Sigmoid colon (tissue), 7 donors: ENCODE data around the gene HOXC9. TPM values are rescaled to one million over a fixed set of nuclear protein-coding genes. Genes with fewer than 3 reads are reported as not detected.

Experiments used
- DNase-seq: peaks from one replicate; pipeline ENCODE4 v3.0.0-alpha.2; 2019
- H3K27ac ChIP-seq, 4 donors: fragments of 200-600 bp; sonication (generic); one replicate each; pipeline ENCODE4 v1.5.1; 2016 to 2019; ENCODE audit warnings: mild to moderate bottlenecking in 1 of 4
- H3K27me3 ChIP-seq, 3 donors: fragments of 200-600 bp; sonication (generic); one replicate each; pipeline ENCODE4 v1.5.1; 2019; ENCODE audit warnings: mild to moderate bottlenecking in 1 of 3
- H3K36me3 ChIP-seq, 4 donors: fragments of 200-600 bp; sonication (generic); one replicate each; pipeline ENCODE4 v1.5.1; 2016 to 2019
- H3K4me1 ChIP-seq, 4 donors: fragments of 200-600 bp; sonication (generic); one replicate each; pipeline ENCODE4 v1.5.1; 2017 to 2019
- H3K4me3 ChIP-seq, 4 donors: fragments of 200-600 bp; sonication (generic); one replicate each; pipeline ENCODE4 v1.5.1; 2017 to 2019; ENCODE audit warnings: mild to moderate bottlenecking in 2 of 4, moderate library complexity in 1 of 4
- H3K9me3 ChIP-seq, 4 donors: fragments of 200-600 bp in 3 of 4; sonication (generic) in 3 of 4; one replicate each; pipeline versions ENCODE4 v1.5.1 to v1.6.1; 2013 to 2019
- EP300 ChIP-seq, 4 donors: sonication (generic); formaldehyde crosslinking; IDR thresholded peaks; one replicate each; pipeline ENCODE4 v1.6.1; 2017; ENCODE audit warnings: antibody characterized with exemption in 4 of 4
- POLR2A ChIP-seq, 2 donors: fragments of 450-650 bp; IDR thresholded peaks; one replicate each; pipeline ENCODE4 v1.6.1; 2016; ENCODE audit warnings: antibody characterized with exemption in 2 of 2, mild to moderate bottlenecking in 2 of 2, moderate library complexity in 2 of 2
- POLR2AphosphoS5 ChIP-seq, 4 donors: sonication (generic); formaldehyde crosslinking; IDR thresholded peaks; one replicate each; pipeline ENCODE4 v1.6.1; 2017; ENCODE audit warnings: antibody characterized with exemption in 4 of 4
- WGBS, 2 donors: extraction: QIAGEN DNeasy Blood & Tissue Kit; methylation state at CpG; one replicate each; pipeline ENCODE4 v1.1.7; 2013; 5-methylcytosine and 5-hydroxymethylcytosine counted together
- intact Hi-C: fragments of 100-400 bp; cut with DNase I; formaldehyde crosslinking; loops from one replicate; pipeline ENCODE4 v1.15.1; 2023
- polyA plus RNA-seq, 3 donors: library from polyadenylated mRNA; stranded (reverse); fragments of 200-250 nt; gene quantifications; one replicate each; pipeline ENCODE4 v1.2.3, GENCODE V29; 2013
- total RNA-seq, 4 donors: library from RNA; depleted of rRNA; stranded (reverse); fragments of >200 nt; gene quantifications; one replicate each; pipeline ENCODE4 v1.1.0, GENCODE V29; 2016
- TF ChIP-seq, protein P1 (sequence below), 4 experiments: fragments of 450-650 bp in 3 of 4; fragments of 200-600 bp in 1 of 4; IDR thresholded peaks; one replicate each; pipeline ENCODE4 v1.5.1; 2016 to 2019; ENCODE audit warnings: antibody characterized with exemption in 4 of 4, mild to moderate bottlenecking in 3 of 4, moderate library complexity in 2 of 4
- donor health status: healthy with polysubstance abuse.
- donor health status: Bipolar disorder and iron deficiency.
- donor health status: healthy.

Gene HOXC9
- total and polyA plus RNA-seq, 7 donors: 0.04 TPM; not detected in 6

DNA sequence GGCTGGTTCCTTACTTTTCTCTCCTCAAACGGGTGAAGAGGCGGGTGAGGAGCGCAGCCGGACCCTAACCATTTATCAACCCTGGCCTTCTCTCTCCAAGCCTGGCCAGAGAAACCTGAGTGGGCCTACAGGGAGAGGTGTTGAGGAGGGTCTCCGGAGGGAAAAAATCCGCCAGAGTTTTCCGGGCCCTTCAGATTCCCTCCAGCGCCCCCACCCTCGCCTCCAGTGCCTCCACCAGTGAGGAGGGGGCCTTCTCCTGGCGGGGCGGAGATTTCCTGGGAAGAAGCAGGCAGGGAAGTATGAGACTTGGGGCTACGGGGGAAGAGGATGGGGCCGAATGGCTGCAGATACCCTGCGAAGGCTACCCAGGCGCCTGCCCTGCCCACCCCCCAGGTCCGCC lies 31.5 kb downstream of the HOXC9 start:
- Histone ChIP-seq H3K27me3 (peaks cover 65 to 100% (median 96%) of the 10 kb centered on the region in 3 donors), H3K27ac (no peak overlapping the region), H3K4me1 (peaks cover 0 to 42% (median 34%) of the 10 kb centered on the region in 4 donors), H3K36me3 (no peaks in the 10 kb centered on the region), H3K9me3 (no peaks in the 10 kb centered on the region), H3K4me3 (no peak overlapping the region)
- WGBS, 2 donors: 38 to 55% methylated on average over 16 of the region's 16 CpGs
- DNase-seq: no peak
- no peak for TF ChIP-seq EP300 (IDR thresholded peaks at IDR 0.05)
- TF ChIP-seq POLR2A (IDR thresholded peaks at IDR 0.05): no peak
- TF ChIP-seq, protein P1, sequence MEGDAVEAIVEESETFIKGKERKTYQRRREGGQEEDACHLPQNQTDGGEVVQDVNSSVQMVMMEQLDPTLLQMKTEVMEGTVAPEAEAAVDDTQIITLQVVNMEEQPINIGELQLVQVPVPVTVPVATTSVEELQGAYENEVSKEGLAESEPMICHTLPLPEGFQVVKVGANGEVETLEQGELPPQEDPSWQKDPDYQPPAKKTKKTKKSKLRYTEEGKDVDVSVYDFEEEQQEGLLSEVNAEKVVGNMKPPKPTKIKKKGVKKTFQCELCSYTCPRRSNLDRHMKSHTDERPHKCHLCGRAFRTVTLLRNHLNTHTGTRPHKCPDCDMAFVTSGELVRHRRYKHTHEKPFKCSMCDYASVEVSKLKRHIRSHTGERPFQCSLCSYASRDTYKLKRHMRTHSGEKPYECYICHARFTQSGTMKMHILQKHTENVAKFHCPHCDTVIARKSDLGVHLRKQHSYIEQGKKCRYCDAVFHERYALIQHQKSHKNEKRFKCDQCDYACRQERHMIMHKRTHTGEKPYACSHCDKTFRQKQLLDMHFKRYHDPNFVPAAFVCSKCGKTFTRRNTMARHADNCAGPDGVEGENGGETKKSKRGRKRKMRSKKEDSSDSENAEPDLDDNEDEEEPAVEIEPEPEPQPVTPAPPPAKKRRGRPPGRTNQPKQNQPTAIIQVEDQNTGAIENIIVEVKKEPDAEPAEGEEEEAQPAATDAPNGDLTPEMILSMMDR (IDR thresholded peaks at IDR 0.05): no peak
- no peak for TF ChIP-seq POLR2AphosphoS5 (IDR thresholded peaks at IDR 0.05)
- intact Hi-C loops: loop anchor here (5.0 kb wide), 1 partner anchor 96 kb away; no protein-coding TSS in a partner anchor

DNA sequence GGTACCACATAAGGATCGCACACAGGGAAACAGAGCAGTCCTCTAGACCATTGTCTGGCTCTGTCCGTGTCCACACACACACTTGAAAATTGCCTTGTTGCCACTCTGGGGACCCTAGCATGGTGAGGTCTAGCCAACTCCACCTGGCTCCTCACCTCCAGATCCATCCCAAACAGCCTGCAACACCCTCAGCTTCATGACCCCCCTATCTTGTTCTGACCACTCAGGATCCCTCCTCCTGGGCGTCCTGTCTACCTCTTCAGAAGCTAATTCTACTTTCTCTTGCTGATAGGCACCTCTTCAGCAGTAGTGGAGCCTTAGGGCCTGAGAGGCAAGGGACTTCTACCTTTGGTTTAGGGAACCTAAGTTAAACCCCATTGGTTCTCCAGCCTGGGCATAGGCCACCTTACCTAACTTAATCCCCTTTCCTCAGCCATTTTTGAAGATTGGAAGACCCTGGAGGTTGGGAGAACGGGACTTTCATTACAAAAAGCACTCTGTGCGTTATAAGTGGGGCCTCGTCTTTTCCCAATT lies 32.2 kb downstream of the HOXC9 start:
- WGBS, 2 donors: 28 to 39% methylated on average over 6 of the region's 6 CpGs
- Histone ChIP-seq H3K9me3 (no peaks in the 10 kb centered on the region), H3K4me3 (peak overlapping the region in 1 of 4 donors; percentile 43), H3K36me3 (no peaks in the 10 kb centered on the region), H3K27ac (no peak overlapping the region), H3K4me1 (peaks cover 0 to 42% (median 34%) of the 10 kb centered on the region in 4 donors), H3K27me3 (peaks cover 58 to 100% (median 96%) of the 10 kb centered on the region in 3 donors)
- TF ChIP-seq POLR2AphosphoS5 (IDR thresholded peaks at IDR 0.05) (no peak), POLR2A (IDR thresholded peaks at IDR 0.05) (no peak), EP300 (IDR thresholded peaks at IDR 0.05) (no peak)
- TF ChIP-seq, protein P1 (IDR thresholded peaks at IDR 0.05): no peak
- no peak for DNase-seq
- intact Hi-C loops: loop anchor here (1.0 to 5.0 kb wide), 2 partner anchors 95 to 159 kb away; no protein-coding TSS in a partner anchor

DNA sequence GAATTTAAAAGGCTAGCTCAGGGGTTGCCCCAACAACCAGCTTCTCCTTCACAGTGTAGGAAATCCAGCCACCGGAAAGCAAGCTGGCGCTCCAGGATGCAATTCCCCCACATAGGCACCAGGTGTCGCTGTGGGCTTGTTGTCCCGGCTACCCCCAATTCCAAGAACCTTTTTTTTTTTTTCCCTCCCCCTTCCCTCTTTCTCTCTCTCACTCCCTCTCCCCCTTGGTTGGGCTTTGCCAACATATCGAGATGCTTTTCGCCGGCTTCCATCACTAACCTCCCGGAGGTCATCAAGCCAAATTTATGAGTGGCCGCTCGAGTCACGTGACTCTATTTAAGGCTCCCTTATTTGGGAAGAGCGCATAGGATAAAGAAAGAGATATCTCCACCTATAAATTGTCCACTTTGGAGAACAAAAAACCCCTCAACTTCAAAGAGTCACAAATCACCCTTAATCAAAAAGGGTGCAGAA lies 32.7 kb downstream of the HOXC9 start, which contains the start of gene HOXC5:
Gene HOXC5, plus strand, starts transcription at position 424 of the 474 bp plus-strand sequence. CDS start 73 bp downstream, outside the sequence.
- TF ChIP-seq, protein P1 (IDR thresholded peaks at IDR 0.05): peak; percentile 78 to 97 (median 88)
- TF ChIP-seq POLR2A (IDR thresholded peaks at IDR 0.05): no peak
- Histone ChIP-seq H3K4me3 (peak within 1 kb of the TSS; percentile 7 to 49 (median 32)), H3K36me3 (no peaks in the 10 kb centered on the region), H3K27me3 (peaks cover 54 to 100% (median 96%) of the 10 kb centered on the region in 3 donors), H3K4me1 (peaks cover 0 to 42% (median 34%) of the 10 kb centered on the region in 4 donors), H3K9me3 (no peaks in the 10 kb centered on the region), H3K27ac (peak within 1 kb of the TSS in 3 of 4 donors; percentile 33 to 65 (median 44))
- 4 to 14% methylated on average over 12 of the region's 12 CpGs for WGBS, 2 donors
- DNase-seq: peak; percentile 87
- intact Hi-C loops: loop anchor here (1.0 to 5.0 kb wide), 2 partner anchors 95 to 159 kb away; no protein-coding TSS in a partner anchor

DNA sequence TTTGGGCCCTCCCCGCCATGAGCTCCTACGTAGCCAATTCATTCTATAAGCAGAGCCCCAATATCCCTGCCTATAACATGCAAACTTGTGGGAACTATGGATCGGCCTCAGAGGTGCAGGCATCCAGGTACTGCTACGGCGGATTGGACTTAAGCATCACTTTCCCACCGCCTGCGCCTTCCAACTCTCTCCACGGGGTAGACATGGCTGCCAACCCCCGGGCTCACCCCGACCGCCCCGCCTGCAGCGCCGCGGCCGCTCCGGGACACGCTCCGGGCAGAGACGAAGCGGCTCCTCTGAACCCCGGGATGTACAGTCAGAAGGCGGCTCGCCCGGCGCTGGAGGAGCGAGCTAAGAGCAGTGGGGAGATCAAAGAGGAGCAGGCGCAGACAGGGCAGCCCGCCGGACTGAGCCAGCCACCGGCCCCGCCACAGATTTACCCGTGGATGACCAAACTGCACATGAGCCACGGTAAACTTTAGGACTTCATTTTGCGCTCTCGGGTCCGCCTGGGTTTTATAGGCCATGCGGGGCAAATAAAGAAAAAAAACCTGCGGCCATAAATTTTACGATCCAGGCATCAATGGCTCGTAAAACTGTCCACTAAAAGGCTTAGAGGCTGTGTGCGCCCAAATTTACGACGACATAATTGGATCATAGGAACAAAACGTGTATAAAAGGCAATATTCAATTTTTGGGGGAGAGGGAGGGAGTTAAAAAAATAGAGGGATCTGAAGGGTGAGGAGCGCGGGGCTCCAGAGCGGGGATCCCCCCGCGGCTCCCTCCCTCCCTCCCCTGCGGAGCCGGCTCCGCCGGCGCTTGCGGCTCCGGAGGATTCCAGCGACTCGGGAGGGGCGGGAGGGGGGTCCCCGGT lies 33.4 kb downstream of the HOXC9 start:
- no peak for DNase-seq
- intact Hi-C loops: loop anchor here (5.0 kb wide), 1 partner anchor 94 kb away; no protein-coding TSS in a partner anchor
- Histone ChIP-seq H3K27ac (peak overlapping the region in 3 of 4 donors; percentile 33 to 65 (median 44)), H3K4me3 (peak overlapping the region; percentile 7 to 49 (median 32)), H3K4me1 (peaks cover 0 to 40% (median 34%) of the 10 kb centered on the region in 4 donors), H3K36me3 (no peaks in the 10 kb centered on the region), H3K27me3 (peaks cover 50 to 100% (median 96%) of the 10 kb centered on the region in 3 donors), H3K9me3 (no peaks in the 10 kb centered on the region)
- TF ChIP-seq POLR2AphosphoS5 (IDR thresholded peaks at IDR 0.05) (no peak), EP300 (IDR thresholded peaks at IDR 0.05) (no peak), POLR2A (IDR thresholded peaks at IDR 0.05) (no peak)
- TF ChIP-seq, protein P1 (IDR thresholded peaks at IDR 0.05): no peak
- 3 to 4% methylated on average over 61 of the region's 61 CpGs for WGBS, 2 donors
